IPS DF 6.9 (cell line): Measurements from ENCODE around the gene PHLDB3.

Experiments used
- DNase-seq: peaks from one replicate; pipeline ENCODE4 v3.0.0-alpha.2; 2013; ENCODE audit warnings: low read depth, low spot score
- H3K27ac ChIP-seq: one replicate; pipeline ENCODE4 v1.5.1; 2013; ENCODE audit warnings: low read length, control low read depth
- H3K27me3 ChIP-seq: 2 replicates; pipeline ENCODE4 v1.6.1; 2013; ENCODE audit warnings: mild to moderate bottlenecking, low read length; ENCODE audit not compliant: control insufficient read depth, insufficient read depth
- H3K36me3 ChIP-seq: 2 replicates; pipeline ENCODE4 v1.6.1; 2013; ENCODE audit warnings: low read length; ENCODE audit not compliant: control insufficient read depth, insufficient read depth
- H3K4me1 ChIP-seq: 2 replicates; pipeline ENCODE4 v1.6.1; 2013; ENCODE audit warnings: low read length; ENCODE audit not compliant: control insufficient read depth, insufficient read depth
- H3K4me3 ChIP-seq: 2 replicates; pipeline ENCODE4 v1.5.1; 2013; ENCODE audit warnings: mild to moderate bottlenecking, low read length
- H3K9me3 ChIP-seq: 2 replicates; pipeline ENCODE4 v1.6.1; 2013; ENCODE audit warnings: low read length, inconsistent platforms; ENCODE audit not compliant: control insufficient read depth, insufficient read depth
- WGBS: extraction: QIAGEN DNeasy Blood & Tissue Kit; methylation state at CpG from one replicate; pipeline ENCODE4 v1.1.7; 2013; ENCODE audit warnings: mixed read lengths, missing lambda C conversion rate; ENCODE audit not compliant: insufficient read length, insufficient coverage; 5-methylcytosine and 5-hydroxymethylcytosine counted together

Gene PHLDB3

DNA sequence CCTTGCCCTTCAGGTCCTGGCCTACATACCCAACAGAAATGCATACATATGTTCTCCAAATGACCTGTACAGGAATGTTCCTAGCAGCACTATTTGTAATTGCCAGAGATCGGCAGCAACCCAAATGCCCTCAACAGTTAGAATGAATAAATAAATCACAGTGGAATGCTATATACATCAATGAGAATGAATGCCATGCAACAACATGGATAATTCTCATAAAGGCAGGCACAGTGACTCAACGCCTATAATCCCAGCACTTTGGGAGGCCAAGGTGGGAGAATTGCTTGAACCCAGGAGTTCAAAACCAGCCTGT is 71.2 kb downstream of the PHLDB3 start:
- H3K9me3 ChIP-seq, result no peaks in the 10 kb centered on the region
- no peak overlapping the region for H3K4me3 ChIP-seq
- no peak overlapping the region for H3K27ac ChIP-seq
- no peaks in the 10 kb centered on the region for H3K27me3 ChIP-seq
- no peaks in the 10 kb centered on the region for H3K4me1 ChIP-seq
- no peak for DNase-seq
- WGBS, result no CpG with 5 or more reads among the region's 2 CpGs
- H3K36me3 ChIP-seq, result no peaks in the 10 kb centered on the region

GRCh38 chr19:43430976-43431375 is 73.6 kb downstream of the PHLDB3 start:
- Histone ChIP-seq H3K4me3 (no peak overlapping the region), H3K27ac (no peak overlapping the region), H3K9me3 (no peaks in the 10 kb centered on the region), H3K4me1 (no peaks in the 10 kb centered on the region), H3K36me3 (no peaks in the 10 kb centered on the region), H3K27me3 (no peaks in the 10 kb centered on the region)
- no peak for DNase-seq
- WGBS, result no CpG with 5 or more reads among the region's 9 CpGs

- H3K4me1 ChIP-seq, result no peaks in the 10 kb centered on the region
- no peaks in the 10 kb centered on the region for H3K36me3 ChIP-seq
- no peaks in the 10 kb centered on the region for H3K27me3 ChIP-seq
- H3K4me3 ChIP-seq, result no peak overlapping the region
- H3K9me3 ChIP-seq, result no peaks in the 10 kb centered on the region
- H3K27ac ChIP-seq, result no peak overlapping the region
- no peak for DNase-seq
- WGBS, result no CpG with 5 or more reads among the region's 6 CpGs
Measured at GRCh38 chr19:43430142-43430710, 74.3 kb downstream of the PHLDB3 start.

DNA sequence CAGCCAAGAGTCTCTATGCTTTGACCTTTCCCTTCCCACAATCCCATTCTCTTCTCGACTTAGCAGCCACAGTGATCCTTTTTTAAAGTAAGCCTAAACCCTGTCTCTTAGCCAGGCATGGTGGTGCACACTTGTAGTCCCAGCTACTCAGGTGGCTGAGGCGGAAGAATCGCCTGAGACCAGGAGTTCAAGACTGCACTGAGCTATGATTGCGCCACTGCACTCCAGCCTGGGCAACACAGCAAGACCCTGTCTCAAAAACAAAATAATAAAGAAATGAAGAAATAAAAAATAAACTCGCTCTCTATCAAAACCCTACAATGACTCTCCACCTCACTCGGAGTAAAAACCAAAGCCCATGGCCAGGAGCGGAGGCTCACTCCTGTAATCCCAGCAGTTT is 75.2 kb downstream of the PHLDB3 start:
- no peak overlapping the region for H3K27ac ChIP-seq
- DNase-seq, result no peak
- no peaks in the 10 kb centered on the region for H3K4me1 ChIP-seq
- H3K9me3 ChIP-seq, result no peaks in the 10 kb centered on the region
- H3K36me3 ChIP-seq, result no peaks in the 10 kb centered on the region
- no CpG with 5 or more reads among the region's 7 CpGs for WGBS
- no peak overlapping the region for H3K4me3 ChIP-seq
- H3K27me3 ChIP-seq, result no peaks in the 10 kb centered on the region

DNA sequence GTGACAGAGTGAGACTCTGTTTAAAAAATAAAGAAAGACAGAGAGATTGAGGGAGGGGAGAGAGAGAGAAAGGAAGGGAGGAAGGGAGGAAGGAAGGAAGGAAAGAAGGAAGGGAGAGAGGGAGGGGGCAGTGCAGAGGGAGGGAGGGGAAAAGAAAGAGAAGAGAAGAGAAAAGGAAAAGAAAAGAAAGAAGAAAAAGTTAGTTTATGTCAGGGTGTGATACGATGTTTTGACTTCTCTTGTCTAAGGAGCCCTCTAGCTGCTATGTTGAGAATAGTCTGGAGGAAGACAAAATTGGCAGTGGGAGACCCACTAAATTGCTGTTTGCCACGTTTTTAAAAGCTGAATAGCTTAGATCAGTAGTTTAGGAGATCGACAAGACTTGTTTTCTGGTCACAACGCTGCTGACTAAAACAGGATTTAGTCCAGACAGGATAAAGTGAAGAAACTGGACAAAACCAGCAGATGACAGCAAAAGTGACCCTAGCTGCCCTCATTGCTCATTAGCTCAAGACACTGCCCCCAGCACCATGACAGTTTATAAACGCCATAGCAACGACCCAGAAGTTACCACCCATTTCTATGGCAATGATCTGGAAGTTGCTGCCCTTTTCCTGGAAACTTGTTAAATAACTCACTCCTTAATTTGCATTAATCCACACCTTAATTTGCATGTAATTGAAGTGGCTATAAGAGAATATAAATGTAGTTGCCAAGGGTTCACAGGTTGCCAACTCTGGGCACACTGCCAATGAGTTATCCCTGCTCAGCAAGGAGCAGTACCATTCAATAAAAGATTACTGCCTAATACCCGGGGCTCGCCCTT is 78.8 kb downstream of the PHLDB3 start:
- Histone ChIP-seq H3K4me1 (no peaks in the 10 kb centered on the region), H3K4me3 (no peak overlapping the region), H3K36me3 (no peaks in the 10 kb centered on the region), H3K9me3 (no peaks in the 10 kb centered on the region), H3K27me3 (no peaks in the 10 kb centered on the region), H3K27ac (no peak overlapping the region)
- no CpG with 5 or more reads among the region's 8 CpGs for WGBS
- no peak for DNase-seq
